Astrocyte of the spinal cord (primary cell): ENCODE data around the gene SLC27A2.

Experiments
- DNase-seq: peaks from one replicate; pipeline ENCODE4 v3.0.0; 2011; ENCODE audit warnings: low read depth, low spot score
- H3K4me3 ChIP-seq: 2 replicates; pipeline ENCODE4 v1.5.1; 2011; ENCODE audit warnings: low read depth, mild to moderate bottlenecking, low read length, moderate library complexity
- in situ Hi-C: cut with HindIII; loops from 2 replicates; pipeline ENCODE4 v1.10.0; 2017; ENCODE audit warnings: low sequenced_read_pairs
- TF ChIP-seq, protein P1 (sequence below): IDR thresholded peaks from 2 replicates; pipeline ENCODE4 v1.5.1; 2012; ENCODE audit warnings: low read depth, mild to moderate bottlenecking, low read length, inconsistent platforms

SLC27A2 gene

DNA sequence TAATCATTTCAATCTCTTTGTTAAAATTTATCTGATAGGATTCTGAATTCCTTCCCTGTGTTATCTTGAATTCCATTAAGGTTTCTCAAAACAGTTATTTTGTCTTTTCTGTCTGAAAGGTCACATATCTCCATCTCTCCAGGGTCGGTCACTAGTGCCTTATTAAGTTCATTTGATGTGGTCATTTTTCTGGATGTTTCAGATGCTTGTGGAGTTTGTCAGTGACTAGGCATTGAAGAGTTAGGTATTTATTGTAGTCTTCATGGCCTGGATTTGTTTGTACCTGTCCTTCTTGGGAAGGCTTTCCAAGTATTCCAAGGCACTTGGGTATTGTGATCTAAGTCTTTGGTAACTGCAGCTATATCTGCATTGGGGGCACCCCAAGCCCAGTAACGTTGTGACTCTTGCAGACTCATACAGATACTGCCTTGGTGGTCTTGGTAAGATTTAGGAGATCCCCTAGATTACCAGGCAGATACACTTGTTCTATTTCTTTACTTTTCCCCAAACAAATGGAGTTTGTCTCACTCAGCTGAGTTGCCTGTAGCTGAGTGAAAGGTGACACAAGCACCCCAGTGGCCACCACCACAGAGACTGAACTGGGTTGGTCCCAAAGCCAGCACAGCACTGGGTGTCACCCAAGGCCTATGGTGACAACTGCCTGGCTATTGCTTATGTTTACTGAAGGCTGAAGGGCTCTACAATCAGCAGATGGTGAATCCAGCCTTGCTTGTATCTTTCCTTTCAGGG, 18.9 kb upstream of the SLC27A2 start:
- TF ChIP-seq, protein P1, sequence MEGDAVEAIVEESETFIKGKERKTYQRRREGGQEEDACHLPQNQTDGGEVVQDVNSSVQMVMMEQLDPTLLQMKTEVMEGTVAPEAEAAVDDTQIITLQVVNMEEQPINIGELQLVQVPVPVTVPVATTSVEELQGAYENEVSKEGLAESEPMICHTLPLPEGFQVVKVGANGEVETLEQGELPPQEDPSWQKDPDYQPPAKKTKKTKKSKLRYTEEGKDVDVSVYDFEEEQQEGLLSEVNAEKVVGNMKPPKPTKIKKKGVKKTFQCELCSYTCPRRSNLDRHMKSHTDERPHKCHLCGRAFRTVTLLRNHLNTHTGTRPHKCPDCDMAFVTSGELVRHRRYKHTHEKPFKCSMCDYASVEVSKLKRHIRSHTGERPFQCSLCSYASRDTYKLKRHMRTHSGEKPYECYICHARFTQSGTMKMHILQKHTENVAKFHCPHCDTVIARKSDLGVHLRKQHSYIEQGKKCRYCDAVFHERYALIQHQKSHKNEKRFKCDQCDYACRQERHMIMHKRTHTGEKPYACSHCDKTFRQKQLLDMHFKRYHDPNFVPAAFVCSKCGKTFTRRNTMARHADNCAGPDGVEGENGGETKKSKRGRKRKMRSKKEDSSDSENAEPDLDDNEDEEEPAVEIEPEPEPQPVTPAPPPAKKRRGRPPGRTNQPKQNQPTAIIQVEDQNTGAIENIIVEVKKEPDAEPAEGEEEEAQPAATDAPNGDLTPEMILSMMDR, result no peak
- in situ Hi-C loops, result no loop called here
- no peak overlapping the region for H3K4me3 ChIP-seq
- DNase-seq, result no peak

DNA sequence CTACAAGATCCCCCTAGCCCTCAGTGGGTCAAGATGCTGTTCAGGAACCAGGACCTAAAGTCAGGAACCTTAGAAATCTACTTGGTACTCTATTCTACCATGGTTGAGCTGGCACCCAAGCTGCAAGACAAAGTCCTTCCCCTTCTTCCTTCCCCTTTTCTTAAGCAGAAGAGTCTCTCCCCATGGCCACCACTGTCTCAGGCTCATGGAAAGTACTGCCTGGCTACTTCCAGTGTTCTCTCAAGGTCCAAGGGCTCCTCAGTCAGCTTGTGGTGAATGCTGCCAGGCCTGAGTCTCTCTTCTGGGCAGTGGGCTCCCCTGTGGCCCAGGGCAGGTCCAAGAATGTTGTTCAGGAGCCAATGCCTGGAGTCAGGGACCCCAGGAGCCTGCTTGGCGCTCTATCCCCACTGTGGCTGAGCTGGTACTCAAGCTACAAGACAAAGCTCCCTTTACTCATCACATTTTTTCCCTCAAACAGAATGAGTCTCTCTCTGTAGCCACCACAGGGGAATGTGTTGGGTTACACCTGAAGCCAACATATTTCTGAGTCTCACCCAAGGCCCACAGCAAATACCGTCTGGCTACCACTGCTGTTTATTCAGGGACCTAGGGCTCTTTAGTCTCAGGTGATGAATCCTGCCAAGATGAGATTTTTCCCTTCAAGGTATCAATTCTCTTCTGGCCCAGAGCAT, 18.1 kb upstream of the SLC27A2 start:
- DNase-seq, result no peak
- TF ChIP-seq, protein P1, result no peak

DNA sequence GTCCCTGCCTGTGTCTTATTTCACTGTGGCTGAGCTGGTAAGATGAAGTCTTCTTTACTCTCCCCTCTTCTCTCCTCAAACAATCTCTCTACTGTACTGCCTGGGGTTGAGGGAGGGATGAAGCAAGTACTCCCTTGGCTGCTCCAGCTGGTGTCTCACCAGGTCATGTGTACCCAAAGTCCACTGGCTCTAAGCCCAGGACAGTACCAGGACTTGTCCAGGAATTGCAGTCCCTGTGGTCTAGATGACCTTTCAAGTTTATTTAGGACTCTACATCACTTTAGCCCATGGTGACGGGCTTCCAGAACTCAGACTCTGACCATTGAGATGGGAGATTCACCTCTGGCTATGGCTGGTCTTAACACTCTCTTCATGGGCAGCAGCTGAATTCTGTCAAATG, 17.5 kb upstream of the SLC27A2 start:
- no peak overlapping the region for H3K4me3 ChIP-seq
- TF ChIP-seq, protein P1, result no peak
- DNase-seq, result no peak
- in situ Hi-C loops, result no loop called here

More for the DNA sequence above, 18.1 kb upstream of the SLC27A2 start:
- in situ Hi-C loops, result no loop called here
- H3K4me3 ChIP-seq, result no peak overlapping the region

DNA sequence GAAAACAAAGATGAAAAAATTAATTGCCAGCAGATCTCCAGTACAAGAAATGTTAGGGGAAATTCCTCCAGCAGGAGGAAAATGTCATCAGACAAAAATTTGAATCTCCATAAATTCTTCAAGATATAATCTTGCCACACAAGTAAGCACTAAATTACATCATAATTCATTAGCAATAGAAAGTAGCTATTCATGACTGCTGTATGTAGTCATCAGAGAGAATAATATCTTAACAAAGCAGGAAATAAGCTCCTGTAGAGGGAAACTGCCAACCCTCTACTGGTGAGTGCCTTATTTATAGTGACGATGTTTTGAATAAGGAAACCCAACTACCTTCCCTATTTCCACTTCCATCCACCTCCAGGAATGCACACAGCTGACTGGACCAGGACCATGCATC, 15.8 kb upstream of the SLC27A2 start:
- in situ Hi-C loops, result no loop called here
- TF ChIP-seq, protein P1, result no peak
- peak; percentile 30 for DNase-seq
- H3K4me3 ChIP-seq, result no peak overlapping the region

DNA sequence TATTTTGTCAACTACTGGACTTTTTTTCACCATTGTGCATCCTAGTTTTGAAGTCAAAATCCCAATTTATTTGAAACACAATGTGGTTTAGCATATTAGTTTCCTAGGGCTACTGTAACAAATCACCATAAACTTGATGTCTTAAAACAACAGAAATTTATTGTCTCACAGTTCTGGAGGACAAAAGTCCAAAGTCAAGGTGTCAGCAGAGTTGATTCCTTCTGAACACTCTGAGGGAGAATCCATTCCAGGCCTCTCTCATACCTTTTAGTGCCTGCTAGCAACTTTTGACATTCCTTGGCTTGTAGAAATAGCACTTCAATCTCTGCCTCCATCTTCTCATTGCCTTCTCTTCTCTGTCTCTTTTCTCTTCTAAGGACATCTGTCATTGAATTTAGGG, 14.9 kb upstream of the SLC27A2 start:
- H3K4me3 ChIP-seq, result no peak overlapping the region
- in situ Hi-C loops, result no loop called here
- TF ChIP-seq, protein P1, result no peak
- no peak for DNase-seq

DNA sequence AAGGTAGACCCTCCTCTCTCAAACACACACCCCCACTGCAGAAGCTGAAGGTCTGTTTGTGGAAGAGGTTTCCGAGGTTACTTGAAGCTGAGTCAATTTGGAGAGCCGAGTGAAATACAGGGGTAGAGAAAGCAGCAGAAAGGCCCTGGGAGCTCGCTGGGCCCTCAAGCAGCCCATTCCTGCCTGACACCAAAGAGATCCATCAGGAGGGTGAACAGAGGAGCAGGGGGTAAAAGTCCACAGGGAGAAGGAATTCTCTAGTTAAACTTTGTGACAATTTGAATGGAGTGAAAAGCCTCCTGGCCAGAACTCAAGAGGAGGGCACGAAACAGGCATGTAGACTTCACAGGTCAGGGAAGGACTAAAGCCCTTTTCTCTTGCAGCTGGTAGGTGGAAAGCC, 13.6 kb upstream of the SLC27A2 start:
- no peak for DNase-seq
- TF ChIP-seq, protein P1, result no peak
- in situ Hi-C loops, result no loop called here

More for the DNA sequence above, 13.6 kb upstream of the SLC27A2 start:
- no peak overlapping the region for H3K4me3 ChIP-seq
